HG03097 (cell line): ENCODE data around the gene KRABD2.
"Not testable (repeated sequence)": the region's sequence is repeated elsewhere in the genome, so short reads cannot be mapped to it uniquely, and the experiment has no call there.

ENCODE experiments used
- ATAC-seq: cut with Tn5 transposase; IDR thresholded peaks from one replicate; pipeline ENCODE4 v1.9.1; 2021; ENCODE audit not compliant: unreplicated experiment, low FRiP score

KRABD2 gene

GRCh38 chr17:8376271-8377067 is at the start of gene KRABD2:
TSS of gene KRABD2 (minus strand) at chr17:8376704.
- ATAC-seq: peak; percentile 72

- no peak for ATAC-seq
These were observed 45.1 kb upstream of the KRABD2 start for GRCh38 chr17:8421571-8421970.

GRCh38 chr17:8420041-8420934 is 43.8 kb upstream of the KRABD2 start:
- no peak for ATAC-seq

- ATAC-seq: no peak
These were observed 42.8 kb upstream of the KRABD2 start for GRCh38 chr17:8419305-8419704.

GRCh38 chr17:8418471-8418870 is 42.0 kb upstream of the KRABD2 start:
- no peak for ATAC-seq

GRCh38 chr17:8417806-8418205 is 41.3 kb upstream of the KRABD2 start:
- ATAC-seq: no peak

GRCh38 chr17:8413938-8414337 is 37.4 kb upstream of the KRABD2 start:
- no peak for ATAC-seq

- no peak for ATAC-seq
These were observed 36.8 kb upstream of the KRABD2 start for GRCh38 chr17:8413328-8413727.

GRCh38 chr17:8412089-8412488 is 35.6 kb upstream of the KRABD2 start:
- no peak for ATAC-seq

GRCh38 chr17:8410883-8411238 is 34.4 kb upstream of the KRABD2 start:
- no peak for ATAC-seq

- no peak for ATAC-seq
These were observed 33.7 kb upstream of the KRABD2 start for GRCh38 chr17:8409966-8410882.

- no peak for ATAC-seq
These were observed 31.9 kb upstream of the KRABD2 start for GRCh38 chr17:8408371-8408770.

- no peak for ATAC-seq
These were observed 29.7 kb upstream of the KRABD2 start for GRCh38 chr17:8406174-8406573.

GRCh38 chr17:8405499-8406016 is 29.1 kb upstream of the KRABD2 start:
- no peak for ATAC-seq

GRCh38 chr17:8402921-8403536 is 26.5 kb upstream of the KRABD2 start:
- no peak for ATAC-seq

- ATAC-seq: no peak
These were observed 24.6 kb upstream of the KRABD2 start for GRCh38 chr17:8401107-8401506.

GRCh38 chr17:8398980-8399379 is 22.5 kb upstream of the KRABD2 start:
- ATAC-seq: no peak

GRCh38 chr17:8397636-8398035 is 21.1 kb upstream of the KRABD2 start, which contains the start of gene RNF222:
TSS of gene RNF222 (minus strand) at chr17:8397827. CDS start at chr17:8393461, 4,366 bp downstream.
- ATAC-seq: no peak

- not testable (repeated sequence) for ATAC-seq
These were observed 18.0 kb upstream of the KRABD2 start for GRCh38 chr17:8394497-8394896.
